Subcutaneous adipose tissue (tissue), 4 donors: ENCODE data around the gene KHSRP. TPM values are rescaled to one million over a fixed set of nuclear protein-coding genes. Genes with fewer than 3 reads are reported as not detected.

Source experiments
- total RNA-seq, 4 donors: library from RNA; depleted of rRNA; stranded (reverse); fragments of >200 nt; gene quantifications; one replicate each; pipeline ENCODE4 v1.1.0, GENCODE V29; 2016
- TF ChIP-seq, protein P1 (sequence below): fragments of 450-650 bp; IDR thresholded peaks from one replicate; pipeline ENCODE4 v1.5.1; 2016; ENCODE audit warnings: low read depth, mild to moderate bottlenecking, control low read depth, antibody characterized with exemption, moderate library complexity

The KHSRP gene
- total RNA-seq, 4 donors from 2014 or later = 44.7 to 114 (median 61.6) TPM

DNA sequence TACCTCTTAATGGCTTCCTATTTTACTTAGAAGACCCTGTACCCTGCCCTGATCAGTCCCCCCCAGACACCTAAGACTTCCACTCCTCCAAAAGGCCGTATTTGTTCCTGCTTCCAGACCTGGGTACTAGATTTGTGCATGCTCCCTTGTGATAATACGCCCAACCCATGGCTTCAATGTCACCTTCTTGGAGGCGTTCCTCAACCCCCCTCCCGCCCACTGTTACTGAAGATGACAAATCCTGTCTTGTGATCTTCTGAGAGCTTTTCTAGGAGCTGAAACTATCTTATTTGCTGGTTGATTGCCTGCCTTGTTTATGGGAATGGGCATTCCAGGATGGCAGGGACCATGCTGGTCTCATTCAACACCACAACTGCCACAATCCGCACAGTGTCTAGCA is 25.6 kb upstream of the KHSRP start:
- TF ChIP-seq, protein P1, sequence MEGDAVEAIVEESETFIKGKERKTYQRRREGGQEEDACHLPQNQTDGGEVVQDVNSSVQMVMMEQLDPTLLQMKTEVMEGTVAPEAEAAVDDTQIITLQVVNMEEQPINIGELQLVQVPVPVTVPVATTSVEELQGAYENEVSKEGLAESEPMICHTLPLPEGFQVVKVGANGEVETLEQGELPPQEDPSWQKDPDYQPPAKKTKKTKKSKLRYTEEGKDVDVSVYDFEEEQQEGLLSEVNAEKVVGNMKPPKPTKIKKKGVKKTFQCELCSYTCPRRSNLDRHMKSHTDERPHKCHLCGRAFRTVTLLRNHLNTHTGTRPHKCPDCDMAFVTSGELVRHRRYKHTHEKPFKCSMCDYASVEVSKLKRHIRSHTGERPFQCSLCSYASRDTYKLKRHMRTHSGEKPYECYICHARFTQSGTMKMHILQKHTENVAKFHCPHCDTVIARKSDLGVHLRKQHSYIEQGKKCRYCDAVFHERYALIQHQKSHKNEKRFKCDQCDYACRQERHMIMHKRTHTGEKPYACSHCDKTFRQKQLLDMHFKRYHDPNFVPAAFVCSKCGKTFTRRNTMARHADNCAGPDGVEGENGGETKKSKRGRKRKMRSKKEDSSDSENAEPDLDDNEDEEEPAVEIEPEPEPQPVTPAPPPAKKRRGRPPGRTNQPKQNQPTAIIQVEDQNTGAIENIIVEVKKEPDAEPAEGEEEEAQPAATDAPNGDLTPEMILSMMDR = no peak

DNA sequence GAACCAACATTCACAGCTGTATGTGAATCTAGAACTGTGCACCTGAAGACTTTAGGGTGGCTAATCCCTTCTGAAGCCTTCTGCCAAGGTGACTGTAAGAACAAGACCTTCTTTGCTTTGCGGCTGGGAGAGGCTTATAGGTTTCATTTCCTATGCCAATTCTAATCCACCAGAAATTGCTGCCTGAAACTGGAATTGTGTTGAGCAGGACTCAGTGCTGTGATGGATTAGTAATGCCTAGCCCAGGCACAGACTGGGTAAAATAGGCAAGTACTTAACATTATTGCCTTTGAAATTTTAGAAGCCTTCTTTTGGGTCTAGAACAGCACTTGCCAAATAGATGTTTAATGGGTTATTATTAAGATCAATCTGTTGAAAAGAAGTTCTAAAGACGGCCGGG is 23.4 kb upstream of the KHSRP start:
- TF ChIP-seq, protein P1 = no peak

GRCh38 chr19:6446452-6446851 is 21.8 kb upstream of the KHSRP start:
- TF ChIP-seq, protein P1 = no peak

- TF ChIP-seq, protein P1 = no peak
Measured at GRCh38 chr19:6443986-6444385, 19.4 kb upstream of the KHSRP start.

GRCh38 chr19:6442087-6442688 is 17.6 kb upstream of the KHSRP start:
- TF ChIP-seq, protein P1 = no peak

GRCh38 chr19:6440905-6441304 is 16.3 kb upstream of the KHSRP start:
- TF ChIP-seq, protein P1 = no peak

GRCh38 chr19:6439743-6440142 is 15.1 kb upstream of the KHSRP start:
- TF ChIP-seq, protein P1 = no peak
